K562 (cell line): ENCODE results near the gene KIF14.

Experiments
- CTCF ChIP-seq, 3 experiments: IDR thresholded peaks in 2 of 3; conservative IDR thresholded peaks in 1 of 3; 2 replicates each; pipeline ENCODE4 v1.5.1; 2011 to 2012; ENCODE audit warnings: low read length in 3 of 3, mild to moderate bottlenecking in 3 of 3, control low read depth in 2 of 3, improper control_type of control experiment in 1 of 3, inconsistent platforms in 1 of 3, low read depth in 1 of 3, mixed read lengths in 1 of 3, moderate library complexity in 1 of 3; ENCODE audit not compliant: insufficient read depth in 2 of 3
- EHMT2 ChIP-seq: fragments of 450-650 bp; IDR thresholded peaks from 2 replicates; pipeline ENCODE4 v1.6.1; 2018; ENCODE audit warnings: antibody characterized with exemption
- LARP7 ChIP-seq: fragments of 450-650 bp; IDR thresholded peaks from 2 replicates; pipeline ENCODE4 v1.6.1; 2016
- NFATC3 ChIP-seq: fragments of 450-650 bp; IDR thresholded peaks from 2 replicates; pipeline ENCODE4 v1.6.1; 2017; ENCODE audit warnings: mild to moderate bottlenecking
- SRF ChIP-seq, 2 experiments: fragments of 250-450, 450-650 bp in 1 of 2; sonication (Bioruptor Pico) in 1 of 2; sonication (generic) in 1 of 2; formaldehyde crosslinking; IDR thresholded peaks; 2 replicates each; pipeline versions ENCODE4 v1.5.0 to v1.5.1; 2020 to 2022; ENCODE audit warnings: mild to moderate bottlenecking in 1 of 2, missing genetic modification reagents in 1 of 2
- ZNF592 ChIP-seq: fragments of 450-650 bp; IDR thresholded peaks from 2 replicates; pipeline ENCODE4 v1.6.1; 2017; ENCODE audit warnings: antibody characterized with exemption, mild to moderate bottlenecking

GRCh38 chr1:200546577-200546976 is 74.0 kb downstream of the KIF14 start:
- no peak for TF ChIP-seq CTCF (IDR thresholded peaks at IDR 0.05 in 2 of 3, conservative IDR thresholded peaks at IDR 0.05 in 1 of 3; ENCODE audit: insufficient read depth in 2 of 3, low read depth in 1 of 3, low read length in 3 of 3)
- TF ChIP-seq EHMT2 = no peak
- no peak for TF ChIP-seq SRF (CRISPR knock-in tag; IDR thresholded peaks at IDR 0.05)
- no peak for TF ChIP-seq ZNF592
- no peak for TF ChIP-seq LARP7
- no peak for TF ChIP-seq NFATC3
